ENCODE results near the gene MYL11.

DNA sequence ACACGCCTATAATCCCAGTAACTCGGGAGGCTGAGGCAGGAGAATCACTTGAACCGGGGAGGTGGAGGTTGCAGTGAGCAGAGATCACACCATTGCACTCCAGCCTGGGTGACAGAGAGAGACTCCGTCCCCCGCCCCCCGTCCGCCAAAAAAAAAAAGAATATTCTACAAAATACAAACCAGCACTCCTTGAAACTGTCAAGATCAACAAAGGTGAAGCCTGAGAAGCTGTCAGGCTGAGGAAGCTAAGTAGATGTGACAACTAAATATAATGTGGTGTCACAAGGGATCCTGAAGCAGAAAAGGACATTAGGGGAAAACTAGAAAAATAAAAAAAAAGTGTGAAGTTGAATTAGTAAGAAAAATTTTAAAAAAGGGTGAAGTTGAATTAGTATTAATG is 25.7 kb upstream of the MYL11 start:
- TF ChIP-seq POLR2AphosphoS5 (IDR thresholded peaks at IDR 0.05; ENCODE audit: low read depth, low read length) (0 out of 2 replicates have a peak, but pooled peaks have one; percentile 0), YY1 (IDR thresholded peaks at IDR 0.05; ENCODE audit: low read depth) (no peak), GATA2 (CRISPR knock-in tag; IDR thresholded peaks at IDR 0.05) (no peak), RAD21 (IDR thresholded peaks at IDR 0.05; ENCODE audit: low read length) (no peak), EZH2phosphoT487 (IDR thresholded peaks at IDR 0.05; ENCODE audit: borderline replicate concordance, low read depth) (no peak), GABPA (IDR thresholded peaks at IDR 0.05; ENCODE audit: low read depth) (no peak), TAF1 (IDR thresholded peaks at IDR 0.05; ENCODE audit: borderline replicate concordance, low read depth, low read length) (no peak), EP300 (IDR thresholded peaks at IDR 0.05; ENCODE audit: borderline replicate concordance in 1 of 2, low read depth in 1 of 2, low read length in 1 of 2) (no peak)
- TF ChIP-seq, protein P1, sequence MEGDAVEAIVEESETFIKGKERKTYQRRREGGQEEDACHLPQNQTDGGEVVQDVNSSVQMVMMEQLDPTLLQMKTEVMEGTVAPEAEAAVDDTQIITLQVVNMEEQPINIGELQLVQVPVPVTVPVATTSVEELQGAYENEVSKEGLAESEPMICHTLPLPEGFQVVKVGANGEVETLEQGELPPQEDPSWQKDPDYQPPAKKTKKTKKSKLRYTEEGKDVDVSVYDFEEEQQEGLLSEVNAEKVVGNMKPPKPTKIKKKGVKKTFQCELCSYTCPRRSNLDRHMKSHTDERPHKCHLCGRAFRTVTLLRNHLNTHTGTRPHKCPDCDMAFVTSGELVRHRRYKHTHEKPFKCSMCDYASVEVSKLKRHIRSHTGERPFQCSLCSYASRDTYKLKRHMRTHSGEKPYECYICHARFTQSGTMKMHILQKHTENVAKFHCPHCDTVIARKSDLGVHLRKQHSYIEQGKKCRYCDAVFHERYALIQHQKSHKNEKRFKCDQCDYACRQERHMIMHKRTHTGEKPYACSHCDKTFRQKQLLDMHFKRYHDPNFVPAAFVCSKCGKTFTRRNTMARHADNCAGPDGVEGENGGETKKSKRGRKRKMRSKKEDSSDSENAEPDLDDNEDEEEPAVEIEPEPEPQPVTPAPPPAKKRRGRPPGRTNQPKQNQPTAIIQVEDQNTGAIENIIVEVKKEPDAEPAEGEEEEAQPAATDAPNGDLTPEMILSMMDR (IDR thresholded peaks at IDR 0.05), result no peak
- TF ChIP-seq, protein P2, sequence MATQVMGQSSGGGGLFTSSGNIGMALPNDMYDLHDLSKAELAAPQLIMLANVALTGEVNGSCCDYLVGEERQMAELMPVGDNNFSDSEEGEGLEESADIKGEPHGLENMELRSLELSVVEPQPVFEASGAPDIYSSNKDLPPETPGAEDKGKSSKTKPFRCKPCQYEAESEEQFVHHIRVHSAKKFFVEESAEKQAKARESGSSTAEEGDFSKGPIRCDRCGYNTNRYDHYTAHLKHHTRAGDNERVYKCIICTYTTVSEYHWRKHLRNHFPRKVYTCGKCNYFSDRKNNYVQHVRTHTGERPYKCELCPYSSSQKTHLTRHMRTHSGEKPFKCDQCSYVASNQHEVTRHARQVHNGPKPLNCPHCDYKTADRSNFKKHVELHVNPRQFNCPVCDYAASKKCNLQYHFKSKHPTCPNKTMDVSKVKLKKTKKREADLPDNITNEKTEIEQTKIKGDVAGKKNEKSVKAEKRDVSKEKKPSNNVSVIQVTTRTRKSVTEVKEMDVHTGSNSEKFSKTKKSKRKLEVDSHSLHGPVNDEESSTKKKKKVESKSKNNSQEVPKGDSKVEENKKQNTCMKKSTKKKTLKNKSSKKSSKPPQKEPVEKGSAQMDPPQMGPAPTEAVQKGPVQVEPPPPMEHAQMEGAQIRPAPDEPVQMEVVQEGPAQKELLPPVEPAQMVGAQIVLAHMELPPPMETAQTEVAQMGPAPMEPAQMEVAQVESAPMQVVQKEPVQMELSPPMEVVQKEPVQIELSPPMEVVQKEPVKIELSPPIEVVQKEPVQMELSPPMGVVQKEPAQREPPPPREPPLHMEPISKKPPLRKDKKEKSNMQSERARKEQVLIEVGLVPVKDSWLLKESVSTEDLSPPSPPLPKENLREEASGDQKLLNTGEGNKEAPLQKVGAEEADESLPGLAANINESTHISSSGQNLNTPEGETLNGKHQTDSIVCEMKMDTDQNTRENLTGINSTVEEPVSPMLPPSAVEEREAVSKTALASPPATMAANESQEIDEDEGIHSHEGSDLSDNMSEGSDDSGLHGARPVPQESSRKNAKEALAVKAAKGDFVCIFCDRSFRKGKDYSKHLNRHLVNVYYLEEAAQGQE (IDR thresholded peaks at IDR 0.05; ENCODE audit: low read depth, low read length), result no peak

Measured in SK-N-SH (cell line).